ENCODE results near the gene TNNT2.
A peak's percentile ranks its signal among the peaks of the same experiment; 100 is the strongest.

TNNT2 gene

GRCh38 chr1:201377611-201378092, at the start of gene TNNT2:
TNNT2 (minus strand) TSS chr1:201377680; CDS start chr1:201373254, 4,426 bp downstream.
- DNase-seq: no peak

GRCh38 chr1:201426479-201427310, 49.2 kb upstream of the TNNT2 start:
- no peak for DNase-seq

- no peak for DNase-seq
Measured at GRCh38 chr1:201424146-201424545, 46.7 kb upstream of the TNNT2 start.

- DNase-seq: no peak
Measured at GRCh38 chr1:201423655-201424054, 46.2 kb upstream of the TNNT2 start.

- no peak for DNase-seq
Measured at GRCh38 chr1:201422436-201423030, 45.1 kb upstream of the TNNT2 start.

GRCh38 chr1:201422026-201422425, 44.5 kb upstream of the TNNT2 start:
- DNase-seq: no peak

- no peak for DNase-seq
Measured at GRCh38 chr1:201421041-201421440, 43.6 kb upstream of the TNNT2 start.

GRCh38 chr1:201420608-201421002, 43.1 kb upstream of the TNNT2 start:
- DNase-seq: no peak

- DNase-seq: no peak
Measured at GRCh38 chr1:201419746-201420607, 42.5 kb upstream of the TNNT2 start.

- DNase-seq: no peak
Measured at GRCh38 chr1:201419256-201419655, 41.8 kb upstream of the TNNT2 start.

- DNase-seq: no peak
Measured at GRCh38 chr1:201418461-201418860, 41.0 kb upstream of the TNNT2 start.

GRCh38 chr1:201414051-201414738, 36.7 kb upstream of the TNNT2 start:
- DNase-seq: no peak

- no peak for DNase-seq
Measured at GRCh38 chr1:201411292-201411691, 33.8 kb upstream of the TNNT2 start.

GRCh38 chr1:201409440-201409839, 32.0 kb upstream of the TNNT2 start:
- DNase-seq: no peak

- no peak for DNase-seq
Measured at GRCh38 chr1:201408834-201409200, 31.3 kb upstream of the TNNT2 start.

- DNase-seq: peak; percentile 68
Measured at GRCh38 chr1:201408176-201408833, 30.8 kb upstream of the TNNT2 start.

GRCh38 chr1:201406831-201407406, 29.4 kb upstream of the TNNT2 start:
- DNase-seq: no peak

GRCh38 chr1:201405484-201405831, 28.0 kb upstream of the TNNT2 start:
- no peak for DNase-seq

- DNase-seq: no peak
Measured at GRCh38 chr1:201404722-201405483, 27.4 kb upstream of the TNNT2 start.

- DNase-seq: no peak
Measured at GRCh38 chr1:201404055-201404454, 26.6 kb upstream of the TNNT2 start.

- no peak for DNase-seq
Measured at GRCh38 chr1:201403359-201403758, 25.9 kb upstream of the TNNT2 start.

Data from GDM1 (cell line).